Breast epithelium (tissue), 4 donors: Measurements from ENCODE around the gene TLK1. TPM values are rescaled to one million over a fixed set of nuclear protein-coding genes. Genes with fewer than 3 reads are reported as not detected.

Experiments used
- DNase-seq, 2 donors: peaks; one replicate each; pipeline ENCODE4 v3.0.0-alpha.2; 2019; ENCODE audit warnings: low spot score in 2 of 2
- H3K27ac ChIP-seq, 2 donors: fragments of 200-600 bp; sonication (generic) in 1 of 2; one replicate each; pipeline ENCODE4 v1.5.1; 2016 to 2019; ENCODE audit warnings: mild to moderate bottlenecking in 1 of 2
- H3K27me3 ChIP-seq, 2 donors: fragments of 200-600 bp; sonication (generic) in 1 of 2; one replicate each; pipeline versions ENCODE4 v1.5.1 to v1.6.0; 2017 to 2019; ENCODE audit warnings: control low read depth in 1 of 2, mild to moderate bottlenecking in 1 of 2
- H3K36me3 ChIP-seq: fragments of 200-600 bp; one replicate; pipeline ENCODE4 v1.5.1; 2019
- H3K4me1 ChIP-seq, 2 donors: fragments of 200-600 bp; sonication (generic); one replicate each; pipeline ENCODE4 v1.5.1; 2016 to 2019; ENCODE audit warnings: control low read depth in 1 of 2
- H3K4me3 ChIP-seq, 3 donors: fragments of 200-600 bp; sonication (generic); 1 replicate in 2 of 3; 2 replicates in 1 of 3; pipeline ENCODE4 v1.5.1; 2016 to 2019; ENCODE audit warnings: mild to moderate bottlenecking in 3 of 3, moderate library complexity in 2 of 3
- H3K9me3 ChIP-seq, 2 donors: fragments of 200-600 bp; sonication (generic) in 1 of 2; one replicate each; pipeline ENCODE4 v1.5.1; 2016 to 2019; ENCODE audit warnings: control low read depth in 1 of 2
- POLR2A ChIP-seq: fragments of 450-650 bp; IDR thresholded peaks from one replicate; pipeline ENCODE4 v1.6.1; 2016; ENCODE audit warnings: antibody characterized with exemption, mild to moderate bottlenecking, moderate library complexity
- POLR2AphosphoS5 ChIP-seq, 3 donors: sonication (generic); formaldehyde crosslinking; IDR thresholded peaks; one replicate each; pipeline ENCODE4 v1.6.1; 2017; ENCODE audit warnings: antibody characterized with exemption in 3 of 3
- intact Hi-C: fragments of 100-400 bp; cut with DNase I; formaldehyde crosslinking; loops from one replicate; pipeline ENCODE4 v1.15.1; 2023; ENCODE audit warnings: low total_unique reads
- total RNA-seq, 3 donors: library from RNA; depleted of rRNA; stranded (reverse); fragments of >200 nt; gene quantifications; one replicate each; pipeline ENCODE4 v1.1.0, GENCODE V29; 2016
- TF ChIP-seq, protein P1 (sequence below), 3 donors: fragments of 450-650 bp; IDR thresholded peaks; one replicate each; pipeline ENCODE4 v1.5.1; 2016 to 2017; ENCODE audit warnings: antibody characterized with exemption in 3 of 3, mild to moderate bottlenecking in 3 of 3, moderate library complexity in 3 of 3

The TLK1 gene
- total RNA-seq, 3 donors from 2014 or later = 34.1 to 45.7 (median 40.6) TPM

DNA sequence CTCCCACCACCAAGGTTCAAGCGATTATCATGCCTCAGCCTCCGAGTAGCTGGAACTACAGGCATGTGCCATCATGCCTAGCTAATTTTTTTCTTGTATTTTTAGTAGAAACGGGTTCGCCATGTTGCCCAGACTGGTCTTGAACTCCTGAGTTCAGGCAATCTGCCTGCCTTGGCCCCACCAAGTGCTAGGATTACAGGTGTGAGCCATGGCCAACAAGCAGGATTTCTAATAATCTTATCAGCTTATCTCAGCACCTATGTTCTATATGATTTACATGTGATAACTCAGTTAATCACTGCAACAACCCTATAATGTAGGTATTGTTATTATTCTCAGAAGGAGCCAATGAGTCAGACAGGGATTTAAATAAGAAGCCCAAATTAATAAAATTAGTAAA lies 151.3 kb downstream of the TLK1 start:
- no peaks in the 10 kb centered on the region for H3K9me3 ChIP-seq
- peaks cover 5% of the 10 kb centered on the region for H3K36me3 ChIP-seq
- no peaks in the 10 kb centered on the region for H3K27me3 ChIP-seq
- TF ChIP-seq, protein P1, sequence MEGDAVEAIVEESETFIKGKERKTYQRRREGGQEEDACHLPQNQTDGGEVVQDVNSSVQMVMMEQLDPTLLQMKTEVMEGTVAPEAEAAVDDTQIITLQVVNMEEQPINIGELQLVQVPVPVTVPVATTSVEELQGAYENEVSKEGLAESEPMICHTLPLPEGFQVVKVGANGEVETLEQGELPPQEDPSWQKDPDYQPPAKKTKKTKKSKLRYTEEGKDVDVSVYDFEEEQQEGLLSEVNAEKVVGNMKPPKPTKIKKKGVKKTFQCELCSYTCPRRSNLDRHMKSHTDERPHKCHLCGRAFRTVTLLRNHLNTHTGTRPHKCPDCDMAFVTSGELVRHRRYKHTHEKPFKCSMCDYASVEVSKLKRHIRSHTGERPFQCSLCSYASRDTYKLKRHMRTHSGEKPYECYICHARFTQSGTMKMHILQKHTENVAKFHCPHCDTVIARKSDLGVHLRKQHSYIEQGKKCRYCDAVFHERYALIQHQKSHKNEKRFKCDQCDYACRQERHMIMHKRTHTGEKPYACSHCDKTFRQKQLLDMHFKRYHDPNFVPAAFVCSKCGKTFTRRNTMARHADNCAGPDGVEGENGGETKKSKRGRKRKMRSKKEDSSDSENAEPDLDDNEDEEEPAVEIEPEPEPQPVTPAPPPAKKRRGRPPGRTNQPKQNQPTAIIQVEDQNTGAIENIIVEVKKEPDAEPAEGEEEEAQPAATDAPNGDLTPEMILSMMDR (IDR thresholded peaks at IDR 0.05) = no peak
- TF ChIP-seq POLR2AphosphoS5 (IDR thresholded peaks at IDR 0.05) (no peak), POLR2A (no peak)
- no peaks in the 10 kb centered on the region for H3K4me1 ChIP-seq
- no peak overlapping the region for H3K27ac ChIP-seq
- intact Hi-C loops = no loop called here
- no peak overlapping the region for H3K4me3 ChIP-seq
- no peak for DNase-seq

DNA sequence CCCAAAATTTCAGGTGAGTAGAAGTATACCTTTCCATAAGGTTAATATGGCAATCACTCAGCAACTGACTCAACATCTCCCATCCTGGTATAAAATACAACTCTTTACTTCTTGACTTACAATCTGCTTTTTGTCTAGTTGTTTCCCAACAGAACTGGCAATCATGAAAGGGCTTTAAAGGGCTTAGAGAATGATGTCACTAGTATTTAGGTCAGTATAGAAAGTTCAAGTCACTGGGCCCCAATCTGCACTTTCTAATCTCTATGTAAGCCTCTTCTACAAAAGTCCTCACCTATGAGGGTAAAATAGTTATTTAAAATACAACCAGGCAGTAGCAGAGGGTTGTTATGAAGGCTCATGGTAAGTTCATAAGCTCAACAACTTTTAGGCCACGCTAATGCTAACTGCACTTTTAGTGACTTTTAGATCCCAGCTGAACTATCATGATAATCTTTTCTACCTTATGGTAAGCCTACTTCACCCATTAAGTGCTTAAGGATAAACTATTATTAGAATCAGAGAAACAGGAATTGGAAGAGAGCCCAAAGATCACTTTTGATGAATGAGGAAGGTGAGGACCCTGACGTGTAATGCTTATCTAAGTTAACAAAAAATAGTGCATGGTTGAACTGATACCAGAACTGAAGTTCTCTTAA lies 152.0 kb downstream of the TLK1 start:
- intact Hi-C loops = no loop called here
- peaks cover 5% of the 10 kb centered on the region for H3K36me3 ChIP-seq

GRCh38 chr2:171004833-171005232 lies 155.9 kb downstream of the TLK1 start:
- Histone ChIP-seq H3K4me1 (no peaks in the 10 kb centered on the region), H3K9me3 (no peaks in the 10 kb centered on the region), H3K36me3 (peaks cover 5% of the 10 kb centered on the region), H3K27me3 (no peaks in the 10 kb centered on the region), H3K4me3 (no peak overlapping the region), H3K27ac (no peak overlapping the region)
- TF ChIP-seq, protein P1 (IDR thresholded peaks at IDR 0.05) = no peak
- no peak for TF ChIP-seq POLR2AphosphoS5 (IDR thresholded peaks at IDR 0.05)
- no peak for TF ChIP-seq POLR2A
- intact Hi-C loops = no loop called here
- no peak for DNase-seq

More for the DNA sequence above, 152.0 kb downstream of the TLK1 start:
- Histone ChIP-seq H3K27me3 (no peaks in the 10 kb centered on the region), H3K4me1 (no peaks in the 10 kb centered on the region), H3K4me3 (no peak overlapping the region), H3K9me3 (no peaks in the 10 kb centered on the region), H3K27ac (no peak overlapping the region)
- DNase-seq = no peak
- TF ChIP-seq POLR2A (no peak), POLR2AphosphoS5 (IDR thresholded peaks at IDR 0.05) (no peak)
- TF ChIP-seq, protein P1 (IDR thresholded peaks at IDR 0.05) = no peak

DNA sequence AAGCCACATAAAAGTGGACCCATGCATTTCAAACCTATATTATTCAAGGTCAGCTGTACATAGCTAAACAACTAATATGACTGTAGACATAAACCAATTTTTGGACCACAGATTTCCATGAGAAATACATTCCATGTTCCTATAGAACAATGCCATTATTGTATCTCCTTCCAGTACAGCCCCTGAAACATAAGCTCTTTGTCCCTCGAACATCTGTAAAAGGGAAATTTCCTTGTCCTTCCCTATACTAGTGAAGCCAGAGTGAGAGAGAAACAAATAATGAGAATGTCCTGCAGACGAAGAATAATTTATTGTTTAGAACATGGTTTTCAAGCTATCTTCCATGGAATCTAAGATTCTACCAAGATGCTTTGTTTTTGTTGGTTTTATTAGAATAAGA lies 156.3 kb downstream of the TLK1 start:
- intact Hi-C loops = no loop called here
- no peaks in the 10 kb centered on the region for H3K27me3 ChIP-seq
- no peak overlapping the region for H3K4me3 ChIP-seq
- H3K9me3 ChIP-seq = no peaks in the 10 kb centered on the region
- H3K4me1 ChIP-seq = no peaks in the 10 kb centered on the region
- peaks cover 5% of the 10 kb centered on the region for H3K36me3 ChIP-seq
- DNase-seq = no peak
- no peak overlapping the region for H3K27ac ChIP-seq
- no peak for TF ChIP-seq POLR2AphosphoS5 (IDR thresholded peaks at IDR 0.05)
- TF ChIP-seq POLR2A = no peak
- TF ChIP-seq, protein P1 (IDR thresholded peaks at IDR 0.05) = no peak

GRCh38 chr2:170999654-171000053 lies 161.0 kb downstream of the TLK1 start:
- DNase-seq = no peak
- no peaks in the 10 kb centered on the region for H3K4me1 ChIP-seq
- H3K27me3 ChIP-seq = no peaks in the 10 kb centered on the region
- H3K4me3 ChIP-seq = no peak overlapping the region
- intact Hi-C loops = no loop called here
- no peaks in the 10 kb centered on the region for H3K9me3 ChIP-seq
- no peak overlapping the region for H3K27ac ChIP-seq
- TF ChIP-seq POLR2AphosphoS5 (IDR thresholded peaks at IDR 0.05) (no peak), POLR2A (no peak)
- TF ChIP-seq, protein P1 (IDR thresholded peaks at IDR 0.05) = no peak
- H3K36me3 ChIP-seq = no peaks in the 10 kb centered on the region
